Measurements from ENCODE around the gene CPXM2.

- TF ChIP-seq CTCF (IDR thresholded peaks at IDR 0.05) (no peak), POLR2A (IDR thresholded peaks at IDR 0.05) (no peak)
Observed at GRCh38 chr10:123754123-123754522, 137.5 kb downstream of the CPXM2 start.

All from uterus (tissue), 2 donors.